PC-9 (cell line): ENCODE measurements around the gene DUSP7.

Experiments
- CTCF ChIP-seq: fragments of 200-600 bp; sonication (generic); conservative IDR thresholded peaks from 2 replicates; pipeline ENCODE4 v1.6.1; 2017; ENCODE audit warnings: mixed run types, antibody characterized with exemption, mild to moderate bottlenecking, moderate library complexity
- EZH2 ChIP-seq: fragments of 200-600 bp; sonication (generic); IDR thresholded peaks from 2 replicates; pipeline ENCODE4 v1.8.0; 2017; ENCODE audit warnings: antibody characterized with exemption, low read depth

DNA sequence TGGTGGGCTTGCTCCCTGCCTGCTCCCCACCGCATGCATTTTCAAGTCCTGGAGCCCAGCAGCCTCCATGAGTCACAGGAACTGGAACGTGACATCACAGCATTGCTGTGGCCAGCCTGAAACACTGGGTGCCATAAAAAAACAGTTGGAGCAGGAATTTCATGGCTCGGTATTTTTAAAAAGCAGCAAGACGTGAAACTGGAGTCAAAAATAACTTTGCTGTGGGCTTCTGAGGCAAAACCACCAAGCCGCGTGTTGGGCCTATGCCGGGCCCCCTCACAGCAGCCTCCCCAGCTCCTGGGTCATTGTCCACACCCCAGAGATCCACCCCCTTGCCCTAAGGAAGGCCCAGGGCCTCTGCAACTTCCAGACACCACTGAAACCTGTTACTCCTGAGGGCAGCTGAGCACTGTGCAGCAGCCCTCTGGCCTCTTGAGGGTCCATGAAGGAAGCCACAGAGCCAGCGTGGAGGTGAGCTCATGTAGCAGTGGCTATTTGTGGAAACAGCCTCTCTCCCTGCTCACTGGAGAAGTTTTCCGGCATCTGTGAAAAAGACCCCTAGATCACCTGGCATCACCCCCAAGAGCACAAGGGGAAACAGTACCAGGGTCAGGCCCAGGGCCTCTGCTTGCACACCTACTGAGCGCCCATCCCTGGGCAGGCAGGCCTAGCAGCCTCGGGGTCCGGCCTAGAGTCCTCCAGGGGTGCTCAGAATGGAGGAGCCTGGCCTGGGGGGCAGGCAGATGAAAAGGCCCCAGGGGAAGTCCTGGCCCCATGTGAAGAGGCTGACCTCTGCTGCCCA lies 34.0 kb upstream of the DUSP7 start:
- TF ChIP-seq CTCF (no peak), EZH2 (no peak)
